HCT116 (cell line): ENCODE results near the gene ADGRG1. TPM values are rescaled to one million over a fixed set of nuclear protein-coding genes. Genes with fewer than 3 reads are reported as not detected.

ENCODE experiments used
- ATAC-seq: fragments of 200-7000 bp; cut with Tn5 transposase; 2 replicates; pipeline ENCODE4 v1.9.1; 2020; ENCODE audit warnings: mild to moderate bottlenecking, moderate library complexity
- BruUV-seq: library from RNA; stranded (reverse); fragments of 400-500 nt; replicated peaks from 2 replicates; lab custom pipeline; 2021; lab: Mats Ljungman, UMichigan
- CTCF ChIA-PET: fragments of 300-600 bp; sonication (Branson Sonifier 250); formaldehyde crosslinking; loops from one replicate; lab custom pipeline; 2021; ENCODE audit warnings: antibody characterized with exemption; lab: Charles Lee
- POLR2A ChIA-PET: fragments of 300-600, 350-600 bp; sonication (Branson Sonifier 250); formaldehyde crosslinking; loops from one replicate; lab custom pipeline; 2021; ENCODE audit warnings: antibody characterized with exemption; lab: Charles Lee
- RAD21 ChIA-PET, 2 experiments: fragments of 300-600 bp; sonication (Branson Sonifier 250); formaldehyde crosslinking; loops; one replicate each; lab custom pipeline; 2023; ENCODE audit warnings: low total read pairs in 2 of 2; ENCODE audit not compliant: uncharacterized antibody in 2 of 2, unreplicated experiment in 2 of 2, low non-redundant PET in 1 of 2; lab: Charles Lee
- DNase-seq: peaks from one replicate; pipeline ENCODE4 v3.0.0-alpha.2; 2010; ENCODE audit warnings: low read depth, low spot score
- H2AFZ ChIP-seq: fragments of 200-600 bp; shearing (Covaris generic), sonication (generic); 2 replicates; pipeline ENCODE4 v1.6.1; 2017; ENCODE audit warnings: low read depth, mixed run types, mixed read lengths, antibody characterized with exemption, low read length; ENCODE audit not compliant: poor library complexity, severe bottlenecking
- H3K27ac ChIP-seq: 2 replicates; pipeline ENCODE4 v1.5.1; 2012; ENCODE audit warnings: low read depth, low read length
- H3K27me3 ChIP-seq: fragments of 200-600 bp; sonication (generic); 2 replicates; pipeline ENCODE4 v1.6.1; 2016; ENCODE audit warnings: mixed run types, low read length, mixed read lengths; ENCODE audit not compliant: insufficient read depth
- H3K36me3 ChIP-seq, 2 experiments: fragments of 200-500 bp in 1 of 2; fragments of 200-600 bp in 1 of 2; sonication (Bioruptor generic) in 1 of 2; sonication (generic) in 1 of 2; 2 replicates each; pipeline versions ENCODE4 v1.5.1 to v1.6.1; 2014 to 2016; ENCODE audit warnings: low read length in 2 of 2, inconsistent platforms in 1 of 2, mixed read lengths in 1 of 2, mixed run types in 1 of 2; ENCODE audit not compliant: insufficient read depth in 2 of 2, control insufficient read depth in 1 of 2
- H3K4me1 ChIP-seq, 2 experiments: fragments of 200-600 bp in 1 of 2; sonication (generic) in 1 of 2; 2 replicates each; pipeline versions ENCODE4 v1.5.1 to v1.6.1; 2012 to 2017; ENCODE audit warnings: low read length in 2 of 2, inconsistent platforms in 1 of 2, mild to moderate bottlenecking in 1 of 2, mixed read lengths in 1 of 2, mixed run types in 1 of 2, moderate library complexity in 1 of 2; ENCODE audit not compliant: insufficient read depth in 2 of 2, control insufficient read depth in 1 of 2
- H3K4me2 ChIP-seq: fragments of 200-600 bp; sonication (generic); 2 replicates; pipeline ENCODE4 v1.6.1; 2017; ENCODE audit warnings: mixed run types, low read length, mixed read lengths
- H3K4me3 ChIP-seq, 2 experiments: fragments of 200-600 bp in 1 of 2; sonication (generic) in 1 of 2; replicated peaks in 1 of 2; 2 replicates each; pipeline ENCODE4 v1.5.1; 2011 to 2016; ENCODE audit warnings: low read length in 2 of 2, control low read depth in 1 of 2, low read depth in 1 of 2, mild to moderate bottlenecking in 1 of 2, mixed read lengths in 1 of 2, mixed run types in 1 of 2
- H3K79me2 ChIP-seq: fragments of 200-600 bp; sonication (generic); 2 replicates; pipeline ENCODE4 v1.6.1; 2017; ENCODE audit warnings: mild to moderate bottlenecking, mixed run types, low read length, moderate library complexity, mixed read lengths; ENCODE audit not compliant: insufficient read depth
- H3K9ac ChIP-seq: fragments of 200-600 bp; sonication (generic); 2 replicates; pipeline ENCODE4 v1.6.1; 2016; ENCODE audit warnings: low read length, mixed read lengths
- H3K9me2 ChIP-seq: fragments of 200-600 bp; sonication (generic), shearing (Covaris generic); 2 replicates; pipeline ENCODE4 v1.6.1; 2017; ENCODE audit warnings: mixed run types, mild to moderate bottlenecking, moderate library complexity; ENCODE audit not compliant: insufficient read depth
- H3K9me3 ChIP-seq, 2 experiments: fragments of 200-500 bp in 1 of 2; fragments of 200-600 bp in 1 of 2; sonication (Bioruptor generic) in 1 of 2; sonication (generic) in 1 of 2; 2 replicates each; pipeline ENCODE4 v1.6.1; 2014 to 2017; ENCODE audit warnings: low read length in 2 of 2, mixed read lengths in 2 of 2, inconsistent platforms in 1 of 2, low read depth in 1 of 2, mild to moderate bottlenecking in 1 of 2, mixed run types in 1 of 2, moderate library complexity in 1 of 2; ENCODE audit not compliant: control insufficient read depth in 1 of 2, insufficient read depth in 1 of 2
- H4K20me1 ChIP-seq: fragments of 200-600 bp; sonication (generic), shearing (Covaris generic); 2 replicates; pipeline ENCODE4 v1.6.1; 2017; ENCODE audit warnings: mixed run types, mild to moderate bottlenecking, moderate library complexity; ENCODE audit not compliant: insufficient read depth
- ATF3 ChIP-seq: IDR thresholded peaks from 2 replicates; pipeline ENCODE4 v1.6.1; 2012
- CBX3 ChIP-seq: IDR thresholded peaks from 2 replicates; pipeline ENCODE4 v1.6.1; 2012; ENCODE audit warnings: low read depth
- CEBPB ChIP-seq: IDR thresholded peaks from 2 replicates; pipeline ENCODE4 v1.6.1; 2012; ENCODE audit warnings: low read depth
- ELF1 ChIP-seq: IDR thresholded peaks from 2 replicates; pipeline ENCODE4 v1.6.1; 2012; ENCODE audit warnings: low read depth, borderline replicate concordance
- EZH2phosphoT487 ChIP-seq: fragments of 200-600 bp; IDR thresholded peaks from 2 replicates; pipeline ENCODE4 v1.6.1; 2018; ENCODE audit warnings: antibody characterized with exemption, borderline replicate concordance
- JUND ChIP-seq: IDR thresholded peaks from 2 replicates; pipeline ENCODE4 v1.6.1; 2012
- MAX ChIP-seq: IDR thresholded peaks from 2 replicates; pipeline ENCODE4 v1.6.1; 2012
- POLR2A ChIP-seq: IDR thresholded peaks from 2 replicates; pipeline ENCODE4 v1.7.0; 2011; ENCODE audit warnings: borderline replicate concordance; ENCODE audit not compliant: insufficient read depth, insufficient read length; ENCODE audit errors: extremely low read depth
- POLR2AphosphoS5 ChIP-seq: IDR thresholded peaks from 2 replicates; pipeline ENCODE4 v1.6.1; 2011; ENCODE audit warnings: mild to moderate bottlenecking, low read depth, low read length, moderate library complexity
- REST ChIP-seq: IDR thresholded peaks from 2 replicates; pipeline ENCODE4 v1.6.1; 2012; ENCODE audit warnings: low read depth
- SP1 ChIP-seq: IDR thresholded peaks from 2 replicates; pipeline ENCODE4 v1.6.1; 2012; ENCODE audit warnings: low read depth
- TCF7L2 ChIP-seq: IDR thresholded peaks from 2 replicates; pipeline ENCODE4 v1.7.0; 2011; ENCODE audit warnings: borderline replicate concordance, inconsistent platforms; ENCODE audit not compliant: insufficient read depth, insufficient read length; ENCODE audit errors: extremely low read depth
- ZBTB33 ChIP-seq: IDR thresholded peaks from 2 replicates; pipeline ENCODE4 v1.6.1; 2011; ENCODE audit warnings: mild to moderate bottlenecking, low read length, moderate library complexity; ENCODE audit not compliant: insufficient replicate concordance; ENCODE audit errors: extremely low read depth
- intact Hi-C: fragments of 100-400 bp; cut with micrococcal nuclease; formaldehyde crosslinking; loops from 2 replicates; pipeline ENCODE4 v1.10.0; 2022
- total RNA-seq: library from RNA; stranded (reverse); gene quantifications from one replicate; pipeline ENCODE4 v1.2.1, GENCODE V29; 2021; ENCODE audit not compliant: unreplicated experiment

The ADGRG1 gene
- total RNA-seq, 1 experiment from 2014 or later = 36.4 TPM

GRCh38 chr16:57630407-57630797, 2.0 kb downstream of the ADGRG1 start:
- intact Hi-C loops = no loop called here
- no TSS peak for BruUV-seq
- Histone ChIP-seq H3K27me3 (no peaks in the 10 kb centered on the region), H3K27ac (no peak overlapping the region), H3K4me2 (no peak overlapping the region), H3K9ac (no peak overlapping the region), H3K9me2 (no peaks in the 10 kb centered on the region), H3K36me3 (no peaks in the 10 kb centered on the region), H3K79me2 (no peaks in the 10 kb centered on the region), H3K9me3 (no peaks in the 10 kb centered on the region), H3K4me1 (peaks cover 32 to 68% of the 10 kb centered on the region in 2 experiments), H3K4me3 (no peak overlapping the region), H4K20me1 (no peaks in the 10 kb centered on the region), H2AFZ (no peak overlapping the region)
- TF ChIP-seq POLR2A (no peak), ATF3 (no peak), ZBTB33 (no peak), CBX3 (no peak), POLR2AphosphoS5 (no peak), REST (no peak), EZH2phosphoT487 (no peak), SP1 (no peak), MAX (no peak), JUND (no peak), ELF1 (no peak), CEBPB (no peak), TCF7L2 (no peak)
- ChIA-PET CTCF (no interaction called here), RAD21 (interaction anchor here in 1 of 2 experiments (0.6 kb wide), 1 partner anchor 162 kb away, joined by 5 read pairs; no protein-coding TSS in a partner anchor), POLR2A (no interaction called here)
- no peak for ATAC-seq
- no peak for DNase-seq
